GM19023 (cell line): ENCODE data around the gene GEMIN8.

Experiments used
- ATAC-seq: cut with Tn5 transposase; IDR thresholded peaks from one replicate; pipeline ENCODE4 v1.9.1; 2021; ENCODE audit warnings: mild to moderate bottlenecking, moderate library complexity; ENCODE audit not compliant: unreplicated experiment

GEMIN8 gene

GRCh38 chrX:14017399-14017798 lies 12.3 kb downstream of the GEMIN8 start:
- no peak for ATAC-seq

- ATAC-seq: no peak
These were observed 13.8 kb downstream of the GEMIN8 start for GRCh38 chrX:14015941-14016340.

GRCh38 chrX:14015294-14015693 lies 14.4 kb downstream of the GEMIN8 start:
- no peak for ATAC-seq

- ATAC-seq: no peak
These were observed 15.2 kb downstream of the GEMIN8 start for GRCh38 chrX:14014526-14014925.

- ATAC-seq: no peak
These were observed 16.6 kb downstream of the GEMIN8 start for GRCh38 chrX:14013054-14013453.

GRCh38 chrX:14010566-14010965 lies 19.1 kb downstream of the GEMIN8 start:
- ATAC-seq: no peak

- ATAC-seq: no peak
These were observed 23.2 kb downstream of the GEMIN8 start for GRCh38 chrX:14006540-14006939.

GRCh38 chrX:14003876-14004425 lies 25.7 kb downstream of the GEMIN8 start:
- no peak for ATAC-seq

- ATAC-seq: no peak
These were observed 26.7 kb downstream of the GEMIN8 start for GRCh38 chrX:14003028-14003427.

GRCh38 chrX:13996650-13997049 lies 33.0 kb downstream of the GEMIN8 start:
- no peak for ATAC-seq

- no peak for ATAC-seq
These were observed 35.1 kb downstream of the GEMIN8 start for GRCh38 chrX:13994536-13995080.

GRCh38 chrX:13994104-13994503 lies 35.6 kb downstream of the GEMIN8 start:
- ATAC-seq: no peak

- ATAC-seq: no peak
These were observed 39.4 kb downstream of the GEMIN8 start for GRCh38 chrX:13990126-13990800.

GRCh38 chrX:13985697-13986435 lies 43.8 kb downstream of the GEMIN8 start:
- no peak for ATAC-seq

GRCh38 chrX:13983734-13984133 lies 46.0 kb downstream of the GEMIN8 start:
- no peak for ATAC-seq

GRCh38 chrX:13968198-13968597 lies 61.5 kb downstream of the GEMIN8 start:
- no peak for ATAC-seq

- no peak for ATAC-seq
These were observed 62.1 kb downstream of the GEMIN8 start for GRCh38 chrX:13967636-13968035.

- no peak for ATAC-seq
These were observed 62.9 kb downstream of the GEMIN8 start for GRCh38 chrX:13966793-13967125.

- no peak for ATAC-seq
These were observed 63.5 kb downstream of the GEMIN8 start for GRCh38 chrX:13966071-13966792.

- no peak for ATAC-seq
These were observed 64.2 kb downstream of the GEMIN8 start for GRCh38 chrX:13965531-13965930.

GRCh38 chrX:13956998-13957397 lies 72.7 kb downstream of the GEMIN8 start:
- ATAC-seq: no peak
